Dermis blood vessel endothelial cell (primary cell): ENCODE data around the gene AARS1. TPM values are rescaled to one million over a fixed set of nuclear protein-coding genes. Genes with fewer than 3 reads are reported as not detected.
A peak's percentile ranks its signal among the peaks of the same experiment; 100 is the strongest.
"Not testable (repeated sequence)": the region's sequence is repeated elsewhere in the genome, so short reads cannot be mapped to it uniquely, and the experiment has no call there.

Experiments
- DNase-seq: peaks from one replicate; pipeline ENCODE4 v3.0.0; 2010
- total RNA-seq: library from RNA; depleted of rRNA; stranded (reverse); fragments of >200 nt; gene quantifications from 2 replicates; pipeline ENCODE4 v1.2.3, GENCODE V29; 2014

AARS1 gene
- 111 and 152 TPM in 2 replicates for total RNA-seq

GRCh38 chr16:70289229-70290094, at the start of gene AARS1:
Gene AARS1 (minus strand): TSS chr16:70289506. CDS start chr16:70282763, 6,743 bp downstream.
- peak; percentile 100 for DNase-seq

- no peak for DNase-seq
Observed at GRCh38 chr16:70337814-70338213, 48.5 kb upstream of the AARS1 start.

- peak; percentile 63 for DNase-seq
Observed at GRCh38 chr16:70332728-70333127, 43.4 kb upstream of the AARS1 start.

- peak; percentile 38 for DNase-seq
Observed at GRCh38 chr16:70331588-70332358, 42.5 kb upstream of the AARS1 start.

GRCh38 chr16:70331091-70331490, 41.8 kb upstream of the AARS1 start:
- DNase-seq: no peak

GRCh38 chr16:70324998-70325747, 35.9 kb upstream of the AARS1 start:
- peak; percentile 55 for DNase-seq

- DNase-seq: no peak
Observed at GRCh38 chr16:70320121-70320520, 30.8 kb upstream of the AARS1 start.

- not testable (repeated sequence) for DNase-seq
Observed at GRCh38 chr16:70307726-70308125, 18.4 kb upstream of the AARS1 start.

GRCh38 chr16:70306880-70307279, 17.6 kb upstream of the AARS1 start:
- no peak for DNase-seq

- no peak for DNase-seq
Observed at GRCh38 chr16:70304892-70305448, 15.7 kb upstream of the AARS1 start.

- DNase-seq: no peak
Observed at GRCh38 chr16:70302745-70303144, 13.4 kb upstream of the AARS1 start.

- DNase-seq: no peak
Observed at GRCh38 chr16:70301121-70301520, 11.8 kb upstream of the AARS1 start.

GRCh38 chr16:70298988-70299938, 10.0 kb upstream of the AARS1 start, which contains the start of gene DDX19B:
Gene DDX19B (plus strand): TSS chr16:70299186. CDS start chr16:70299298, 112 bp downstream.
- DNase-seq: peak; percentile 83

- DNase-seq: no peak
Observed at GRCh38 chr16:70295634-70296033, 6.3 kb upstream of the AARS1 start.

GRCh38 chr16:70294385-70295025, 5.2 kb upstream of the AARS1 start:
- DNase-seq: no peak

- not testable (repeated sequence) for DNase-seq
Observed at GRCh38 chr16:70292148-70292547, 2.8 kb upstream of the AARS1 start.

GRCh38 chr16:70290949-70291519, 1.7 kb upstream of the AARS1 start:
- DNase-seq: no peak

- not testable (repeated sequence) for DNase-seq
Observed at GRCh38 chr16:70287304-70287971, 1.9 kb downstream of the AARS1 start.

GRCh38 chr16:70276392-70276791, 12.9 kb downstream of the AARS1 start:
- DNase-seq: no peak

- DNase-seq: no peak
Observed at GRCh38 chr16:70271696-70272095, 17.6 kb downstream of the AARS1 start.
